K562 (cell line): ENCODE data around the gene AADAC. TPM values are rescaled to one million over a fixed set of nuclear protein-coding genes. Genes with fewer than 3 reads are reported as not detected.
A peak's percentile ranks its signal among the peaks of the same experiment; 100 is the strongest.

ENCODE experiments used
- ARID2 ChIP-seq: fragments of 450-650 bp; IDR thresholded peaks from 2 replicates; pipeline ENCODE4 v1.6.1; 2017; ENCODE audit warnings: antibody characterized with exemption, mild to moderate bottlenecking
- DMBX1 ChIP-seq: fragments of 250-450 bp; sonication (Bioruptor Pico); IDR thresholded peaks from 2 replicates; pipeline ENCODE4 v1.8.0; 2022; ENCODE audit warnings: inconsistent platforms, mild to moderate bottlenecking, moderate library complexity, borderline replicate concordance
- ETV1 ChIP-seq: fragments of 450-650 bp; conservative IDR thresholded peaks from 2 replicates; pipeline ENCODE4 v1.6.1; 2016; ENCODE audit warnings: missing genetic modification characterization, control low read depth, low read depth, missing compliant biosample characterization
- HDAC2 ChIP-seq: fragments of 450-650 bp; IDR thresholded peaks from 2 replicates; pipeline ENCODE4 v1.6.1; 2016; ENCODE audit warnings: mild to moderate bottlenecking
- HNRNPL ChIP-seq: fragments of 200-400 bp; formaldehyde crosslinking; IDR thresholded peaks from 2 replicates; pipeline ENCODE4 v1.6.1; 2017; ENCODE audit warnings: low read depth, mild to moderate bottlenecking, low read length
- HOMEZ ChIP-seq: fragments of 250-450 bp; sonication (Bioruptor Pico); IDR thresholded peaks from 2 replicates; pipeline ENCODE4 v1.4.0; 2020; ENCODE audit warnings: mild to moderate bottlenecking, moderate library complexity
- KDM1A ChIP-seq, 2 experiments: fragments of 450-650 bp; IDR thresholded peaks; 2 replicates each; pipeline ENCODE4 v1.6.1; 2016; ENCODE audit warnings: mild to moderate bottlenecking in 2 of 2
- KDM4B ChIP-seq, 2 experiments: fragments of 450-650 bp in 1 of 2; sonication (generic) in 1 of 2; IDR thresholded peaks; 2 replicates each; pipeline ENCODE4 v1.6.1; 2016 to 2017; ENCODE audit warnings: borderline replicate concordance in 2 of 2, antibody characterized with exemption in 1 of 2, low read depth in 1 of 2, mild to moderate bottlenecking in 1 of 2
- MCM3 ChIP-seq: fragments of 450-650 bp; IDR thresholded peaks from 2 replicates; pipeline ENCODE4 v1.6.1; 2016
- NCOA4 ChIP-seq: fragments of 450-650 bp; IDR thresholded peaks from 2 replicates; pipeline ENCODE4 v1.6.1; 2018; ENCODE audit warnings: mild to moderate bottlenecking; ENCODE audit not compliant: partially characterized antibody
- NFATC3 ChIP-seq: fragments of 450-650 bp; IDR thresholded peaks from 2 replicates; pipeline ENCODE4 v1.6.1; 2017; ENCODE audit warnings: mild to moderate bottlenecking
- NFXL1 ChIP-seq: fragments of 450-650 bp; formaldehyde crosslinking; IDR thresholded peaks from 2 replicates; pipeline ENCODE4 v1.4.0; 2021; ENCODE audit warnings: mild to moderate bottlenecking
- SMAD4 ChIP-seq: fragments of 250-450 bp; sonication (Bioruptor Pico); conservative IDR thresholded peaks from 2 replicates; pipeline ENCODE4 v1.8.0; 2021; ENCODE audit warnings: inconsistent platforms, mild to moderate bottlenecking, moderate library complexity
- TAF1 ChIP-seq: IDR thresholded peaks from 2 replicates; pipeline ENCODE4 v1.6.1; 2011; ENCODE audit warnings: mild to moderate bottlenecking, low read length, moderate library complexity; ENCODE audit not compliant: insufficient read depth, control insufficient read depth, severe bottlenecking; ENCODE audit errors: extremely low read depth
- TEAD4 ChIP-seq, 2 experiments: sonication (generic) in 1 of 2; formaldehyde crosslinking in 1 of 2; IDR thresholded peaks; 2 replicates each; pipeline versions ENCODE4 v1.6.1 to v1.8.0; 2012 to 2022; ENCODE audit warnings: borderline replicate concordance in 1 of 2, inconsistent platforms in 1 of 2, low read length in 1 of 2, mild to moderate bottlenecking in 1 of 2, missing genetic modification reagents in 1 of 2
- TRIM24 ChIP-seq, 2 experiments: fragments of 450-650 bp; IDR thresholded peaks; 2 replicates each; pipeline ENCODE4 v1.6.1; 2016
- ZBTB49 ChIP-seq: sonication (generic); formaldehyde crosslinking; IDR thresholded peaks from 2 replicates; pipeline ENCODE4 v1.8.0; 2022; ENCODE audit warnings: missing genetic modification reagents, mild to moderate bottlenecking, borderline replicate concordance
- ZNF140 ChIP-seq: fragments of 250-450 bp; sonication (Bioruptor Pico); IDR thresholded peaks from 2 replicates; pipeline ENCODE4 v1.8.0; 2021; ENCODE audit warnings: moderate library complexity, mild to moderate bottlenecking, inconsistent platforms
- ZNF384 ChIP-seq: IDR thresholded peaks from 2 replicates; pipeline ENCODE4 v1.6.1; 2012; ENCODE audit warnings: low read depth, low read length, improper control_type of control experiment
- ZNF512 ChIP-seq: IDR thresholded peaks from 2 replicates; pipeline ENCODE4 v1.6.1; 2016; ENCODE audit warnings: missing genetic modification characterization, missing compliant biosample characterization
- ZNF584 ChIP-seq: fragments of 200-800 bp; sonication (Bioruptor generic); IDR thresholded peaks from 2 replicates; pipeline ENCODE4 v1.6.1; 2016; ENCODE audit warnings: low read depth, mild to moderate bottlenecking, missing genetic modification characterization, missing compliant biosample characterization
- ZNF586 ChIP-seq: fragments of 450-650 bp; formaldehyde crosslinking; conservative IDR thresholded peaks from 2 replicates; pipeline ENCODE4 v1.4.0; 2020; ENCODE audit warnings: mild to moderate bottlenecking, moderate library complexity
- ZNF778 ChIP-seq: fragments of 450-650 bp; formaldehyde crosslinking; IDR thresholded peaks from 2 replicates; pipeline ENCODE4 v1.4.0; 2020; ENCODE audit warnings: mild to moderate bottlenecking, moderate library complexity
- polyA plus RNA-seq, 8 experiments: library from polyadenylated mRNA; depleted of rRNA in 4 of 8; stranded (reverse) in 5 of 8; unstranded in 3 of 8; fragments of >200 nt; fragmentation: Nextera tagmentation in 2 of 8; fragmentation: Illumina TruSeq in 1 of 8; extraction: Ambion mirVana in 2 of 8; extraction: Trizol in 1 of 8; gene quantifications; 2 replicates each; pipeline versions ENCODE4 v1.2.1 to v1.2.3, GENCODE V29; 2011 to 2014; ENCODE audit warnings: inconsistent platforms in 1 of 8, missing spikeins in 1 of 8
- total RNA-seq, 7 experiments: library from RNA; depleted of rRNA in 6 of 7; stranded (reverse); fragments of >200 nt in 6 of 7; fragmentation: Illumina TruSeq in 2 of 7; extraction: Trizol in 2 of 7; gene quantifications; 2 replicates each; pipeline versions ENCODE4 v1.2.1 to v1.2.3, GENCODE V29; 2011 to 2021; ENCODE audit warnings: low replicate concordance in 1 of 7

The AADAC gene
- total and polyA plus RNA-seq, 9 of the 15 experiments (the other 6 are each of a cell fraction or from before 2014, with no cell fraction given), result 0.47 TPM; not detected in 8

- TF ChIP-seq NFXL1 (CRISPR knock-in tag), result no peak
- TF ChIP-seq TAF1, result no peak
- TF ChIP-seq KDM1A (IDR thresholded peaks at IDR 0.05), result peak; percentile 33 to 48; a peak in 1 of 4 replicates
- TF ChIP-seq TRIM24 (IDR thresholded peaks at IDR 0.05), result peak; percentile 66 to 69; a peak in 3 of 4 replicates
- TF ChIP-seq HDAC2, result no peak
- TF ChIP-seq ZNF778 (CRISPR knock-in tag), result no peak
- no peak for TF ChIP-seq ZNF512
- TF ChIP-seq HOMEZ (CRISPR knock-in tag), result no peak
- peak; percentile 77 for TF ChIP-seq SMAD4 (CRISPR knock-in tag)
- TF ChIP-seq ZNF140 (CRISPR knock-in tag), result no peak
- no peak for TF ChIP-seq NFATC3
- TF ChIP-seq NCOA4, result no peak
- TF ChIP-seq ETV1 (tag), result no peak
- no peak for TF ChIP-seq ZNF584 (CRISPR knock-in tag)
- no peak; the same call in 1 of the 2 replicates for TF ChIP-seq DMBX1 (CRISPR knock-in tag)
- TF ChIP-seq ZBTB49 (CRISPR knock-in tag), result no peak
- no peak for TF ChIP-seq KDM4B (IDR thresholded peaks at IDR 0.05; ENCODE audit: borderline replicate concordance in 2 of 2, low read depth in 1 of 2)
- no peak for TF ChIP-seq ZNF586 (CRISPR knock-in tag)
- no peak for TF ChIP-seq HNRNPL
- TF ChIP-seq ZNF384, result no peak
- no peak for TF ChIP-seq ARID2
- peak; percentile 70 for TF ChIP-seq TEAD4 (IDR thresholded peaks at IDR 0.05; ENCODE audit: low read length)
- TF ChIP-seq TEAD4 (CRISPR knock-in tag; IDR thresholded peaks at IDR 0.05; ENCODE audit: borderline replicate concordance), result no peak
- TF ChIP-seq MCM3, result no peak
These were observed 38.3 kb downstream of the AADAC start (continued) for GRCh38 chr3:151852074-151852811.
